Tongue (tissue), 2 donors: ENCODE data around the gene FOSL2. TPM values are rescaled to one million over a fixed set of nuclear protein-coding genes. Genes with fewer than 3 reads are reported as not detected.
"Not testable (repeated sequence)": the region's sequence is repeated elsewhere in the genome, so short reads cannot be mapped to it uniquely, and the experiment has no call there.

ENCODE experiments used
- DNase-seq: peaks from one replicate; pipeline ENCODE4 v3.0.0-alpha.2; 2015
- total RNA-seq: library from RNA; depleted of rRNA; stranded (reverse); fragments of >200 nt; gene quantifications from one replicate; pipeline ENCODE4 v1.2.3, GENCODE V29; 2014

Gene FOSL2
- total RNA-seq, 1 donor from 2014 or later: 66.4 TPM

DNA sequence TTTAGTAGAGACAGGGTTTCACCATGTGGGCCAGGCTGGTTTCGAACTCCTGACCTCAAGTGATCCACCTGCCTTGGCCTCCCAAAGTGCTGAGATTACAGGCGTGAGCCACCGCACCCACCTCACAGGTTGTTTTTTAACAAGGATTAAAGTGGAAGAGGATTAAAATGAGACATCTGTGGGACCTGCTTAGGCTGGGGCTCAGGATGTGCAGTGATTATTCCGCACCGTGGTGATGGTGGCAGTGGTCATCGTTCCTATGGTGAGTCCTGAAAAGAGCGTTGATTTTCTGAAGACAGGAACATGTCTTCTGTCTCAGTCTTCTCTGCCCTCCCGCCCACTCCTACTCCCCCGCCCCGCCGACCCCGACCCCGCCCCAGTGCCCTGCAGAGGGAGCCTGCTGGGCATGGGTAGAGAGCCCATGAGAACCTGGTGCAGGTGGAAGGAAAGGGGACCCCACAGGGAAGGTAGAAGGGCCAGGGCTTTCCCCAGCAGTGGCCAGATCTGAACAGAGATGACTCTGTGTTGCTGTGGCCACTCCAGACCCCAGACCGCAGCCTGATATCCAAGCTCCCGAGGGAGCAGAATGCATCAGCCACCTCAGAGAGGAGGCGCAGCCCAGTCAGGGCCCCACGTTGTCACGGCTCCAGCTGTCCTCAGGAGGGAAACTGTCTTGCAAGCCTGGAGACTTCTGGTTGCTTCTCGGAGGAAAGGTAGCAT lies 34.5 kb upstream of the FOSL2 start:
- DNase-seq: no peak

DNA sequence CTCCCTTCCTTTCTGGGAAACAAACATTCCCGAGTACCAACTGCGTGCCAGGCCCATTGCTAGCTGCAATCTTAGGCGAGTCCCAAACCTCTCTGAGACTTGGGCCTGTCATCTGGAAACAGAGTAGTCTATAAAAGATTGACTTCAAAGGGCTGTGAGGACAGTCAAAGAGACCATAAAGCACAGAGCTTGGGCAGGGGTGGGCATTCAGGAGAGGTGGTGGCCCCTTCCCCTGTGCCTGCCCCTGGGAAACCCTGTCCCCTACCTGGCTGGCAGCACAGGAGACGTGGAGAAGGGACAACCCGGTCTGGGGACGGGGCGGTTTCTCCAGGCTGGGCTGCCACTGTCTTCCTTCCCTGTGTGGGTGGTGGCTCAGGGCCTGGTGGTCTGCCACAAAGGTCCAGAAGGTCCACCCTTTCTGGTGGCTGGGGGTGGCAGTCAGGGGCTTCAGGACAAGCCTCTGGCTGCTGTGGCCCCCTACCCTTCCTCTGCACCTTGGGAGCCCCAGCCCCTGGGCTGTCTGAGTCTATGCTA lies 33.9 kb upstream of the FOSL2 start:
- DNase-seq: no peak

DNA sequence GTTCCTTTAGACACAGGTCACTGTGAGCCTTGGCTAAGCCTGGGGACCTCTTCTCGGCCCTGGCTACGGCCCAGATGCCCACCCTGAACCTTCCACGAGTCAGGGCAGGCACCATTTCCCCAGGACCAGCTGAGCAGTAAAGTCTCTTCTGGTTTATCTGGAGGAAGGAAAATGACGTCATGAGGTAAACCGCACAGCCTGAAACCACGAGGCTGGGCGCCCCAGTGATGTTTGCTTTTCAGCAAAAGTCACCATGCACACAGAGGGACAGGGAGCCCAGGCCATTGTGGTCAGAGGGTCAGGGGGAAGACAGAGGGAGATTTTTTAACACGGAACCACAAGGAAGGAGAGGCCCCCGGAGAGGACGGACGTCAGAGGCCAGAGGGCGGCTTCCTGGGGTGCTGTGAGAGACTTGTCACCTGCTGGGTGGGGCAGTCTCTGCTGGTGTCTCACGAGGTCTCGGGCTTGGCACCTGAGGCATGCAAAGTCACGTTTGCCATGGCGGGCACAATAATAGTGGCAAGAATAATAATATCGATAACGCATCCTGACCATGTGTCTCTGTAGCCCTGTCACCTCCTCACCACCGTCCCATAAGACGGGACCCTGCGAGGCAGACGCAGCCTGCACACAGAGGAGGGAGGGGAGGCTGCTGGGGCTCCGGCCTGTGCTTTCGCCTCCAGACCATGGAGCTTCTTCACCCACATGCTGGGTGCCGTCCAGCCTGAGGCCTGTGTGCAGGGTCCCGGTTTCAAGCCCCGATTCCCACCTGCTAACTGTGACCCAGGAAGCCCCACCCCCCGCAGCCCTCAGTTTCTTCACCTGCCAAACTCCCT lies 33.2 kb upstream of the FOSL2 start:
- no peak for DNase-seq

GRCh38 chr2:28360058-28360717 lies 32.5 kb upstream of the FOSL2 start:
- DNase-seq: no peak

DNA sequence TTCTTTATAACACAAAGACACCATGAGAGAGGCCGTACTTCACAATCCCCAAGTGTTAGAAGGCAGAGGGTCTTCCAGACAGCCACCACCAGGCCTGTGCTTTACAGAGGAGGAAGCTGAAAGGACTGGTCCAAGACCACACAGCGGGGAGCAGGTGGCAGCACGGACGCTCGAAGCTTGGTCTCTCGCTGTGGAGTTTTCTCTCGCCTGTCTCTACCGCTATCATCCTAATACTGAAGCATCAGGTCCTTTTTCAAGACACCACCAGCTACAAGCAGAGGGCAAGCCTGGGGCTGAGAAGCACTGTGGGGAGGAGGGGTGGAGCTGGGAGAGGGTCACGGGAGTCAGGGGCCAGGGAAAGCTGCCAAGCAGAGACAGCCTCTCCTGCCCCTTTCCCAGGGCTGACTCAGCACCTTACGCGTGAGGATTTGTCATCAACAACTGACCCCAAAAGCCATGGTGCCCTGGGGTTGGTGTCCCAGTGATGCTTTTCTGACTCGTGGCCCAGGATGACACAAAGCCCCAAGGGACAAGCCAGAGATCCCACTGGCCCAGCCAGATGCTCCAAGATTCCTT lies 31.9 kb upstream of the FOSL2 start:
- no peak for DNase-seq

GRCh38 chr2:28361991-28362710 lies 30.5 kb upstream of the FOSL2 start:
- no peak for DNase-seq

GRCh38 chr2:28362991-28363521 lies 29.6 kb upstream of the FOSL2 start:
- no peak for DNase-seq

GRCh38 chr2:28363686-28364280 lies 28.9 kb upstream of the FOSL2 start:
- DNase-seq: no peak

- DNase-seq: no peak
Observed at GRCh38 chr2:28364610-28365009, 28.0 kb upstream of the FOSL2 start.

DNA sequence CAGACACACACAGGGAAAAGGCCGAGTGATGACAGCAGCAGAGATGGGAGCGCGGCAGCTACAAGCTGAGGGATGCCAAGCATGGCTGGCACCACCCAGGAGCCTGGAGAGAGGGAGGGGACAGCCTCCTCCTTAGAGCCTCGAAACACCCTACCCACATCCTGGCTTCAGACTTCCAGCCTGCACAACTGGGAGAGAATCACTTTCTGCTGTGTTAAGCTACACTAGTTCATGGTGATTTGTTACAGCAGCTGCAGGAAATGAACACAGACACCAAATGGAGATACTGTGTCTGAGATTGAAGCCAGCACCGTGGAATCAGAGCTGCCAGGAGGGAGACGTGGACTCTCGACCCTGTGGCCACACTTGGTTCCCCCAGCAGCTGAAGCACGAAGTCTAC lies 27.5 kb upstream of the FOSL2 start:
- peak; percentile 94 for DNase-seq

DNA sequence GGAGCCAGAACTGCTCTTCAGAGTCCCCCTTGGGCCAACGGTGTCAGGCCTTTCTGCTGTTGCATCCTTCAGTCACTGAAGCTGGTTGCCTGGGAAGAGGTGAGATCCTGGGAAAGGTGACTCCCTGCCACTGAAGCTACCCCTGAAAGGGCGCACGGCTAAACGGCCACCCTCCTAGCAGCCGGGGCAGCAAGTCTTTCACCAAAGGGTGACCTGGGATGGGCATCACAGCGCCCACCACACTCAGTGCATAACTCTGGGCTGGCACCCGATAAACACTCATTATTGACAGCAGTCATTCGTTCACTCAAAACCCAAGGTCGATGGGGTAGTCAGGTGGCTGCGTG lies 26.5 kb upstream of the FOSL2 start:
- DNase-seq: no peak

DNA sequence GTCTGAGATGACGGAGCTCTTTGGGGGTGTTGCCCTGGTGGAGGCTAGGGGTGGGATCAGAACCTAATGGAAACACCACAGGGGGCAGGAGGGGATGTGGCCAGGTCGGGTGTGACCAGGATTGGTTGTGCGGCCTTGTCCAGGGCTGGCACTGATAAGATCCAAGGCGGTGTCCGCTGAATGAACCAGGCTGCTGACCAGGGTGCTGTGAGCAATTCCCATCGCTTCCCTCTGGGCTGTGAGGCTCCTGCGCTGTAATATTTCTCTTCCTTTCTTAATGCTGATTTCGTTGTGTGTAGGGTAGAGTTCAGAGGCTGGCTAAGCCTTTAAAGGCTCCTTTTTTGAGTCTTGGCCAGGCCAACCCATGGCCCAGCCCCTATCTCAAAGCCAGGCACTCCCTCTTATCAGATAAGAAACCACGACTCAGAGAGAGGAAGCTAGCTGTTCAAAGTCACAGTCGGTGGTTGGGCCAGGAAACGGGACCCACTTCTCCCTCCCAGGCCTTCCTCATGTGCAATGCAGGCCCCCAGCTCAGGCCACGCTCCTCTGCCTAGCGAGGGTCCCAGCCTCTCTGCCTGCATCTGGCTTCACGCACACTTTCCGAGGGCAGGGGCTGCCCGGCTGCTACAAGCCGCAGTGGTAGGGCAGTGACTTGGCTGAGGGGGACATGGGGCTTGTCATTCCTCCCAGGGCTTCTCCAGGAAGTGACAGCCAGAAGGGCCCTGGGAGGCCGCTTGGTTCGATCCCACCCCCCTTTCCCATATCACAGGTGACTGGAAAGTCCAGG lies 26.0 kb upstream of the FOSL2 start:
- no peak for DNase-seq

GRCh38 chr2:28367667-28368356 lies 24.8 kb upstream of the FOSL2 start:
- DNase-seq: no peak

- DNase-seq: no peak
Observed at GRCh38 chr2:28368357-28368798, 24.3 kb upstream of the FOSL2 start.

GRCh38 chr2:28369358-28369757 lies 23.3 kb upstream of the FOSL2 start:
- no peak for DNase-seq

GRCh38 chr2:28370354-28370753 lies 22.3 kb upstream of the FOSL2 start:
- no peak for DNase-seq

DNA sequence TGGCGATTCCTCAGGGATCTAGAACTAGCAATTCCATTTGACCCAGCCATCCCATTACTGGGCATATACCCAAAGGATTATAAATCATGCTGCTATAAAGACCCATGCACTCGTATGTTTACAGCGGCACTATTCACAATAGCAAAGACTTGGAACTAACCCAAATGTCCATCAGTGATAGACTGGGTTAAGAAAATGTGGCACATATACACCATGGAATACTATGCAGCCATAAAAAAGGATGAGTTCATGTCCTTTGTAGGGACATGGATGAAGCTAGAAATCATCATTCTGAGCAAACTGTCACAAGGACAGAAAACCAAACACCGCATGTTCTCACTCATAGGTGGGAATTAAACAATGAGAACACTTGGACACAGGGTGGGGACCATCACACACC lies 20.9 kb upstream of the FOSL2 start:
- not testable (repeated sequence) for DNase-seq

DNA sequence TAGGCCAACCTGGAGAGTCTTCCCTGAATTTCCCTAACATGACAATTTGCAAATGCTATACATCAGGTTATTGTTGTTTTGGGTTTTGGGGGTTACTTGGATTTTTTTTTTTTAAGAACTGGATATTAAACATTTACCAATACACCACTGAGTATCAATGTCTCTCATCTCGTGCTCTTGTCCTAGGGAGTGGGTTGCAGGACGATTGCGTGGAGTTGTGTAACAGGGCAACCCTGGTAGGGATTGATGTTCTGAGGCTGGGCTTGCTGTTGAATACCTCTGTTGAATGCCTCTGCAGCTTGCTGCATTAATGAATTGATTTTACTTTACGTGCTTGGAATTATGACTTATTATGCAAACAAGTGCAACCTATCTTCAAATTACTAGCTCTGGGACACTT lies 18.8 kb upstream of the FOSL2 start:
- no peak for DNase-seq

GRCh38 chr2:28374331-28374730 lies 18.3 kb upstream of the FOSL2 start:
- no peak for DNase-seq

DNA sequence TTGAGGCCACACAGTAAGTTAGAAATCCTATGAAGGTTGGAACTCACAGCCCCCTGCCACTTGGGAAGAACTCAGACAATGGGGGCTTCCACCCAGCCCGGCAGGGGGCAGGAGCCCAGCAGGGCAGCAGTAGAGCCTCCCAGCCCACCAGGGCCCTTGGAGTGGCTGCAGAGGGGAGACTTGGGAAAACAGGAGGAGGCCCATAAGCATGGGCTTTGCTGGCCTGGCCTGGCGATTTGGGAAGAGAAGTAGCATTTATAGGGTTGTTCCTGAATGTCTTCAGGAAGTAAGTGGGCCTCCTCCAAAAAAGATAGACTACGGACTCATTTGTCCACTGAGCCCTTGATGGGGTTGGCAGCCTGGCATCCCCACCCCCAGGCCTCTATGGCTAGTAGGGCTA lies 17.4 kb upstream of the FOSL2 start:
- no peak for DNase-seq
